H1 (cell line): ENCODE data around the gene HOXA6. TPM values are rescaled to one million over a fixed set of nuclear protein-coding genes. Genes with fewer than 3 reads are reported as not detected.

Source experiments
- BCL11A ChIP-seq, 2 experiments: IDR thresholded peaks; one replicate each; pipeline ENCODE4 v1.6.1; 2011; ENCODE audit warnings: low read depth in 2 of 2, low read length in 2 of 2, mild to moderate bottlenecking in 2 of 2
- GABPA ChIP-seq: IDR thresholded peaks from 2 replicates; pipeline ENCODE4 v1.6.1; 2011; ENCODE audit warnings: mild to moderate bottlenecking, low read length, moderate library complexity, borderline replicate concordance; ENCODE audit not compliant: insufficient read depth
- GTF2F1 ChIP-seq: IDR thresholded peaks from 2 replicates; pipeline ENCODE4 v1.6.1; 2012; ENCODE audit warnings: low read depth, low read length, improper control_type of control experiment, borderline replicate concordance
- KDM5A ChIP-seq: fragments of 200-600 bp; IDR thresholded peaks from 2 replicates; pipeline ENCODE4 v1.7.1; 2012; ENCODE audit warnings: mild to moderate bottlenecking, low read length, inconsistent platforms, mixed read lengths
- PHF8 ChIP-seq: fragments of 200-600 bp; sonication (generic); conservative IDR thresholded peaks from 2 replicates; pipeline ENCODE4 v1.7.1; 2012; ENCODE audit warnings: low read depth, mild to moderate bottlenecking, inconsistent platforms, low read length, moderate library complexity
- RXRA ChIP-seq: IDR thresholded peaks from 2 replicates; pipeline ENCODE4 v1.6.1; 2011; ENCODE audit warnings: low read depth, mild to moderate bottlenecking, low read length, moderate library complexity; ENCODE audit not compliant: insufficient read depth
- SP1 ChIP-seq: IDR thresholded peaks from 2 replicates; pipeline ENCODE4 v1.6.1; 2011; ENCODE audit warnings: low read depth, low read length
- SRF ChIP-seq: IDR thresholded peaks from 2 replicates; pipeline ENCODE4 v1.6.1; 2011; ENCODE audit warnings: mild to moderate bottlenecking, low read depth, low read length, moderate library complexity
- TAF7 ChIP-seq: optimal IDR thresholded peaks from 2 replicates; pipeline ENCODE3; 2011; ENCODE audit warnings: low read depth, mild to moderate bottlenecking, inconsistent platforms, low read length, moderate library complexity, borderline replicate concordance
- polyA plus RNA-seq, 7 experiments: library from polyadenylated mRNA; depleted of rRNA in 3 of 7; stranded (reverse) in 5 of 7; unstranded in 2 of 7; fragments of >200 nt in 5 of 7; fragments of 200-250 nt in 2 of 7; gene quantifications; 1 replicate in 5 of 7; 2 replicates in 1 of 7; 4 replicates in 1 of 7; pipeline versions ENCODE4 v1.2.1 to v1.2.3, GENCODE V29; 2011 to 2013; ENCODE audit warnings: missing spikeins in 2 of 7, mixed read lengths in 2 of 7
- total RNA-seq: library from RNA; stranded (reverse); fragmentation: NEBNext Ultra II Directional; extraction: Animal tissue kit (Norgen Biotek cat#: 25700); gene quantifications from 2 replicates; pipeline ENCODE4 v1.2.1, GENCODE V29; 2021
- TF ChIP-seq, protein P1 (sequence below): fragments of 300-600 bp; sonication (generic); IDR thresholded peaks from 2 replicates; pipeline ENCODE4 v1.7.1; 2012; ENCODE audit warnings: low read length, moderate library complexity, mild to moderate bottlenecking, inconsistent platforms; ENCODE audit not compliant: insufficient replicate concordance

Gene HOXA6
- total and polyA plus RNA-seq, 2 of the 8 experiments (the other 6 are each of a cell fraction or from before 2014, with no cell fraction given), result not detected

DNA sequence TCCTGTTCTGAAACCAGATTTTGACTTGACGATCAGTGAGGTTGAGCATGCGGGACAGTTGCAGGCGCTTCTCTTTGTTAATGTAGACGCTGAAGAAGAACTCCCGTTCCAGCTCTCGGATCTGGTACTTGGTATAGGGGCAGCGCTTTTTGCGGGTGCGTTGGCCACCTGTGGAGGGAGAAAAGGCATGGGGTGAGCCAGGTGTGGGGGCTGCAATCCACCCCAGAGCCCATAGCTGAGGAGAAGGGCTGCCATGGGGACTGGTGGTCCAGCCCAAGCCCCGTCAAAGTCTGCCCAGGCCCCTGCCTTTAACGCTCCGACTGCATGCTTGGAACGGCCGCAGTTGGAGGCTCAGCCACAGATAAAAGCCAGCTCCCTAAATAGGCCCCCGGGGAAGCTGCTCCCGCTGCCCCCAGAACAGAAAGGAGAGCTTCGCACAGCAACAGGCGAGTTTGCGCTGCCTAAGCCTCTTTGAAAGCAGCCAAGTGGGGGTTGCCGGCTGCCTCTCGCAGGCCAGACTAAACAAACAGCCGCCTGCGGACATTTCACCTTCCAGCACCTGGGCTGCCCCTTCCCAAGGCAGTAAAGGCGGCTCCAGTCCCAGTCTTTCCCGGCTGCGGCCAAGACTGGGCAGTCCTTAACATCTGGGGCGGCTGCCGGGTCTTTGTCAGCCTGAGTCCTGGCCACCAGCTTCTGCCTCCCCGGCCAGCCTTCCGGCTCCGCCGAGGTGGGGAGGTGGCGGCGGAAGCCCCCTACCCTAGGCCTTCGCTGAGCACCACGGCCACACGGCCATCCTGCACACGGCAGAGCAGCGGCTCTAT lies 35.5 kb upstream of the HOXA6 start (continued):
- TF ChIP-seq, protein P1, sequence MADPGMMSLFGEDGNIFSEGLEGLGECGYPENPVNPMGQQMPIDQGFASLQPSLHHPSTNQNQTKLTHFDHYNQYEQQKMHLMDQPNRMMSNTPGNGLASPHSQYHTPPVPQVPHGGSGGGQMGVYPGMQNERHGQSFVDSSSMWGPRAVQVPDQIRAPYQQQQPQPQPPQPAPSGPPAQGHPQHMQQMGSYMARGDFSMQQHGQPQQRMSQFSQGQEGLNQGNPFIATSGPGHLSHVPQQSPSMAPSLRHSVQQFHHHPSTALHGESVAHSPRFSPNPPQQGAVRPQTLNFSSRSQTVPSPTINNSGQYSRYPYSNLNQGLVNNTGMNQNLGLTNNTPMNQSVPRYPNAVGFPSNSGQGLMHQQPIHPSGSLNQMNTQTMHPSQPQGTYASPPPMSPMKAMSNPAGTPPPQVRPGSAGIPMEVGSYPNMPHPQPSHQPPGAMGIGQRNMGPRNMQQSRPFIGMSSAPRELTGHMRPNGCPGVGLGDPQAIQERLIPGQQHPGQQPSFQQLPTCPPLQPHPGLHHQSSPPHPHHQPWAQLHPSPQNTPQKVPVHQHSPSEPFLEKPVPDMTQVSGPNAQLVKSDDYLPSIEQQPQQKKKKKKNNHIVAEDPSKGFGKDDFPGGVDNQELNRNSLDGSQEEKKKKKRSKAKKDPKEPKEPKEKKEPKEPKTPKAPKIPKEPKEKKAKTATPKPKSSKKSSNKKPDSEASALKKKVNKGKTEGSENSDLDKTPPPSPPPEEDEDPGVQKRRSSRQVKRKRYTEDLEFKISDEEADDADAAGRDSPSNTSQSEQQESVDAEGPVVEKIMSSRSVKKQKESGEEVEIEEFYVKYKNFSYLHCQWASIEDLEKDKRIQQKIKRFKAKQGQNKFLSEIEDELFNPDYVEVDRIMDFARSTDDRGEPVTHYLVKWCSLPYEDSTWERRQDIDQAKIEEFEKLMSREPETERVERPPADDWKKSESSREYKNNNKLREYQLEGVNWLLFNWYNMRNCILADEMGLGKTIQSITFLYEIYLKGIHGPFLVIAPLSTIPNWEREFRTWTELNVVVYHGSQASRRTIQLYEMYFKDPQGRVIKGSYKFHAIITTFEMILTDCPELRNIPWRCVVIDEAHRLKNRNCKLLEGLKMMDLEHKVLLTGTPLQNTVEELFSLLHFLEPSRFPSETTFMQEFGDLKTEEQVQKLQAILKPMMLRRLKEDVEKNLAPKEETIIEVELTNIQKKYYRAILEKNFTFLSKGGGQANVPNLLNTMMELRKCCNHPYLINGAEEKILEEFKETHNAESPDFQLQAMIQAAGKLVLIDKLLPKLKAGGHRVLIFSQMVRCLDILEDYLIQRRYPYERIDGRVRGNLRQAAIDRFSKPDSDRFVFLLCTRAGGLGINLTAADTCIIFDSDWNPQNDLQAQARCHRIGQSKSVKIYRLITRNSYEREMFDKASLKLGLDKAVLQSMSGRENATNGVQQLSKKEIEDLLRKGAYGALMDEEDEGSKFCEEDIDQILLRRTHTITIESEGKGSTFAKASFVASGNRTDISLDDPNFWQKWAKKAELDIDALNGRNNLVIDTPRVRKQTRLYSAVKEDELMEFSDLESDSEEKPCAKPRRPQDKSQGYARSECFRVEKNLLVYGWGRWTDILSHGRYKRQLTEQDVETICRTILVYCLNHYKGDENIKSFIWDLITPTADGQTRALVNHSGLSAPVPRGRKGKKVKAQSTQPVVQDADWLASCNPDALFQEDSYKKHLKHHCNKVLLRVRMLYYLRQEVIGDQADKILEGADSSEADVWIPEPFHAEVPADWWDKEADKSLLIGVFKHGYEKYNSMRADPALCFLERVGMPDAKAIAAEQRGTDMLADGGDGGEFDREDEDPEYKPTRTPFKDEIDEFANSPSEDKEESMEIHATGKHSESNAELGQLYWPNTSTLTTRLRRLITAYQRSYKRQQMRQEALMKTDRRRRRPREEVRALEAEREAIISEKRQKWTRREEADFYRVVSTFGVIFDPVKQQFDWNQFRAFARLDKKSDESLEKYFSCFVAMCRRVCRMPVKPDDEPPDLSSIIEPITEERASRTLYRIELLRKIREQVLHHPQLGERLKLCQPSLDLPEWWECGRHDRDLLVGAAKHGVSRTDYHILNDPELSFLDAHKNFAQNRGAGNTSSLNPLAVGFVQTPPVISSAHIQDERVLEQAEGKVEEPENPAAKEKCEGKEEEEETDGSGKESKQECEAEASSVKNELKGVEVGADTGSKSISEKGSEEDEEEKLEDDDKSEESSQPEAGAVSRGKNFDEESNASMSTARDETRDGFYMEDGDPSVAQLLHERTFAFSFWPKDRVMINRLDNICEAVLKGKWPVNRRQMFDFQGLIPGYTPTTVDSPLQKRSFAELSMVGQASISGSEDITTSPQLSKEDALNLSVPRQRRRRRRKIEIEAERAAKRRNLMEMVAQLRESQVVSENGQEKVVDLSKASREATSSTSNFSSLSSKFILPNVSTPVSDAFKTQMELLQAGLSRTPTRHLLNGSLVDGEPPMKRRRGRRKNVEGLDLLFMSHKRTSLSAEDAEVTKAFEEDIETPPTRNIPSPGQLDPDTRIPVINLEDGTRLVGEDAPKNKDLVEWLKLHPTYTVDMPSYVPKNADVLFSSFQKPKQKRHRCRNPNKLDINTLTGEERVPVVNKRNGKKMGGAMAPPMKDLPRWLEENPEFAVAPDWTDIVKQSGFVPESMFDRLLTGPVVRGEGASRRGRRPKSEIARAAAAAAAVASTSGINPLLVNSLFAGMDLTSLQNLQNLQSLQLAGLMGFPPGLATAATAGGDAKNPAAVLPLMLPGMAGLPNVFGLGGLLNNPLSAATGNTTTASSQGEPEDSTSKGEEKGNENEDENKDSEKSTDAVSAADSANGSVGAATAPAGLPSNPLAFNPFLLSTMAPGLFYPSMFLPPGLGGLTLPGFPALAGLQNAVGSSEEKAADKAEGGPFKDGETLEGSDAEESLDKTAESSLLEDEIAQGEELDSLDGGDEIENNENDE, result no peak
- TF ChIP-seq TAF7 (no peak), BCL11A (IDR thresholded peaks at IDR 0.05; ENCODE audit: low read depth in 2 of 2, low read length in 2 of 2) (no peak), GTF2F1 (no peak), GABPA (peak; percentile 71; the same call in 1 of the 2 replicates), RXRA (no peak), SP1 (peak; percentile 46; the same call in 1 of the 2 replicates), SRF (no peak), KDM5A (no peak), PHF8 (no peak)
